K562 (cell line): ENCODE data around the gene RCL1.

Experiments
- BHLHE40 ChIP-seq: IDR thresholded peaks from 2 replicates; pipeline ENCODE4 v1.6.1; 2011; ENCODE audit warnings: low read length, improper control_type of control experiment
- CTCF ChIP-seq, 3 experiments: IDR thresholded peaks in 2 of 3; conservative IDR thresholded peaks in 1 of 3; 2 replicates each; pipeline ENCODE4 v1.5.1; 2011 to 2012; ENCODE audit warnings: low read length in 3 of 3, mild to moderate bottlenecking in 3 of 3, control low read depth in 2 of 3, improper control_type of control experiment in 1 of 3, inconsistent platforms in 1 of 3, low read depth in 1 of 3, mixed read lengths in 1 of 3, moderate library complexity in 1 of 3; ENCODE audit not compliant: insufficient read depth in 2 of 3
- DACH1 ChIP-seq: fragments of 450-650 bp; IDR thresholded peaks from 2 replicates; pipeline ENCODE4 v1.6.1; 2018; ENCODE audit not compliant: partially characterized antibody
- GATAD2B ChIP-seq: fragments of 450-650 bp; IDR thresholded peaks from 2 replicates; pipeline ENCODE4 v1.6.1; 2017; ENCODE audit warnings: mild to moderate bottlenecking, borderline replicate concordance
- GTF2F1 ChIP-seq: IDR thresholded peaks from 2 replicates; pipeline ENCODE4 v1.6.1; 2011; ENCODE audit warnings: low read depth, low read length, improper control_type of control experiment
- KAT2B ChIP-seq: IDR thresholded peaks from one replicate; pipeline ENCODE4 v1.6.1; 2012; ENCODE audit warnings: low read depth, mild to moderate bottlenecking, control low read depth, inconsistent platforms, low read length, moderate library complexity
- KLF1 ChIP-seq: fragments of 450-650 bp; IDR thresholded peaks from 2 replicates; pipeline ENCODE4 v1.6.1; 2016; ENCODE audit warnings: missing genetic modification characterization, missing compliant biosample characterization
- MYBL2 ChIP-seq, 2 experiments: fragments of 450-650 bp in 1 of 2; sonication (generic) in 1 of 2; formaldehyde crosslinking in 1 of 2; IDR thresholded peaks; 2 replicates each; pipeline versions ENCODE4 v1.6.1 to v1.8.1; 2017 to 2022; ENCODE audit warnings: borderline replicate concordance in 1 of 2, inconsistent platforms in 1 of 2, low read depth in 1 of 2, mild to moderate bottlenecking in 1 of 2, missing genetic modification reagents in 1 of 2, moderate library complexity in 1 of 2
- POLR2A ChIP-seq: fragments of 450-650 bp; conservative IDR thresholded peaks from 2 replicates; pipeline ENCODE4 v1.6.1; 2016
- TF ChIP-seq, protein P1 (sequence below): sonication (generic); formaldehyde crosslinking; IDR thresholded peaks from 2 replicates; pipeline ENCODE4 v1.8.0; 2023; ENCODE audit warnings: mild to moderate bottlenecking, missing genetic modification reagents
- TF ChIP-seq, protein P2 (sequence below): fragments of 250-450 bp; sonication (Bioruptor Pico); IDR thresholded peaks from 2 replicates; pipeline ENCODE4 v1.4.0; 2020; ENCODE audit warnings: mild to moderate bottlenecking, moderate library complexity

DNA sequence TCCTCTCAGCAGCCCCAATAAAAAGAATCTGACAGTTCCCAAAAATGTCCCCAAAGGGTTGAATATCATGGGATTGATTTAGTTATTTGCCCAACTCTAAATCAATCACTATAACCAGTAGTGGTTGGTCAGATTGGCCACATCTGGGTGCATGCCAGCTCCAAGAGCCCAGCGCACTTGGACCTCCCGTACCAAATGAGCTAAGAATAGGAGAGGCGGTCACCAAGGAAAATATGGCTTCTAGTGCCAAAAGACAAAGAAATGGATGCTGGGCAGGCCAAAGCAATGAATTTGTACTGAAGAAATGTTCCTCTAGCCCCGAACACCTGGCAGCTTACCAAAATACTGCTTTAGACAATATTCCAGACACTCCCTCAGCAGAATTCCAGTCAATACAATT lies 80.3 kb downstream of the RCL1 start:
- TF ChIP-seq GTF2F1 = no peak
- TF ChIP-seq MYBL2 (IDR thresholded peaks at IDR 0.05; ENCODE audit: low read depth) = no peak
- no peak for TF ChIP-seq MYBL2 (CRISPR knock-in tag; IDR thresholded peaks at IDR 0.05; ENCODE audit: borderline replicate concordance)
- no peak for TF ChIP-seq DACH1
- no peak for TF ChIP-seq BHLHE40
- TF ChIP-seq KAT2B = no peak
- no peak for TF ChIP-seq GATAD2B
- no peak for TF ChIP-seq CTCF (IDR thresholded peaks at IDR 0.05 in 2 of 3, conservative IDR thresholded peaks at IDR 0.05 in 1 of 3; ENCODE audit: insufficient read depth in 2 of 3, low read depth in 1 of 3, low read length in 3 of 3)
- TF ChIP-seq POLR2A = no peak
- TF ChIP-seq, protein P1, sequence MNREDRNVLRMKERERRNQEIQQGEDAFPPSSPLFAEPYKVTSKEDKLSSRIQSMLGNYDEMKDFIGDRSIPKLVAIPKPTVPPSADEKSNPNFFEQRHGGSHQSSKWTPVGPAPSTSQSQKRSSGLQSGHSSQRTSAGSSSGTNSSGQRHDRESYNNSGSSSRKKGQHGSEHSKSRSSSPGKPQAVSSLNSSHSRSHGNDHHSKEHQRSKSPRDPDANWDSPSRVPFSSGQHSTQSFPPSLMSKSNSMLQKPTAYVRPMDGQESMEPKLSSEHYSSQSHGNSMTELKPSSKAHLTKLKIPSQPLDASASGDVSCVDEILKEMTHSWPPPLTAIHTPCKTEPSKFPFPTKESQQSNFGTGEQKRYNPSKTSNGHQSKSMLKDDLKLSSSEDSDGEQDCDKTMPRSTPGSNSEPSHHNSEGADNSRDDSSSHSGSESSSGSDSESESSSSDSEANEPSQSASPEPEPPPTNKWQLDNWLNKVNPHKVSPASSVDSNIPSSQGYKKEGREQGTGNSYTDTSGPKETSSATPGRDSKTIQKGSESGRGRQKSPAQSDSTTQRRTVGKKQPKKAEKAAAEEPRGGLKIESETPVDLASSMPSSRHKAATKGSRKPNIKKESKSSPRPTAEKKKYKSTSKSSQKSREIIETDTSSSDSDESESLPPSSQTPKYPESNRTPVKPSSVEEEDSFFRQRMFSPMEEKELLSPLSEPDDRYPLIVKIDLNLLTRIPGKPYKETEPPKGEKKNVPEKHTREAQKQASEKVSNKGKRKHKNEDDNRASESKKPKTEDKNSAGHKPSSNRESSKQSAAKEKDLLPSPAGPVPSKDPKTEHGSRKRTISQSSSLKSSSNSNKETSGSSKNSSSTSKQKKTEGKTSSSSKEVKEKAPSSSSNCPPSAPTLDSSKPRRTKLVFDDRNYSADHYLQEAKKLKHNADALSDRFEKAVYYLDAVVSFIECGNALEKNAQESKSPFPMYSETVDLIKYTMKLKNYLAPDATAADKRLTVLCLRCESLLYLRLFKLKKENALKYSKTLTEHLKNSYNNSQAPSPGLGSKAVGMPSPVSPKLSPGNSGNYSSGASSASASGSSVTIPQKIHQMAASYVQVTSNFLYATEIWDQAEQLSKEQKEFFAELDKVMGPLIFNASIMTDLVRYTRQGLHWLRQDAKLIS (CRISPR knock-in tag) = no peak
- TF ChIP-seq, protein P2, sequence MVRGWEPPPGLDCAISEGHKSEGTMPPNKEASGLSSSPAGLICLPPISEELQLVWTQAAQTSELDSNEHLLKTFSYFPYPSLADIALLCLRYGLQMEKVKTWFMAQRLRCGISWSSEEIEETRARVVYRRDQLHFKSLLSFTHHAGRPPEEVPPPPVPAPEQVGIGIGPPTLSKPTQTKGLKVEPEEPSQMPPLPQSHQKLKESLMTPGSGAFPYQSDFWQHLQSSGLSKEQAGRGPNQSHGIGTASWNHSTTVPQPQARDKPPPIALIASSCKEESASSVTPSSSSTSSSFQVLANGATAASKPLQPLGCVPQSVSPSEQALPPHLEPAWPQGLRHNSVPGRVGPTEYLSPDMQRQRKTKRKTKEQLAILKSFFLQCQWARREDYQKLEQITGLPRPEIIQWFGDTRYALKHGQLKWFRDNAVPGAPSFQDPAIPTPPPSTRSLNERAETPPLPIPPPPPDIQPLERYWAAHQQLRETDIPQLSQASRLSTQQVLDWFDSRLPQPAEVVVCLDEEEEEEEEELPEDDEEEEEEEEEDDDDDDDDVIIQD (CRISPR knock-in tag) = no peak
- TF ChIP-seq KLF1 (tag) = no peak
